SK-N-SH (cell line): Measurements from ENCODE around the gene ZNF496. TPM values are rescaled to one million over a fixed set of nuclear protein-coding genes. Genes with fewer than 3 reads are reported as not detected.
"Not testable (repeated sequence)": the region's sequence is repeated elsewhere in the genome, so short reads cannot be mapped to it uniquely, and the experiment has no call there.

Source experiments
- CTCF ChIA-PET: fragments of 300-600, 350-600 bp; formaldehyde crosslinking; extraction: SDS; loops from one replicate; lab custom pipeline; 2021; lab: Yijun Ruan, JAX
- POLR2A ChIA-PET: fragments of 350-600 bp; sonication (Branson Sonifier 250); formaldehyde crosslinking; extraction: SDS; loops from one replicate; lab custom pipeline; 2020; ENCODE audit warnings: antibody characterized with exemption, inconsistent platforms; lab: Yijun Ruan, JAX
- DNase-seq: peaks from one replicate; pipeline ENCODE4 v3.0.0; 2012
- H2AFZ ChIP-seq: fragments of 200-600 bp; sonication (generic); 2 replicates; pipeline ENCODE4 v1.8.1; 2016; ENCODE audit warnings: antibody characterized with exemption, mild to moderate bottlenecking, low read depth
- H3F3A ChIP-seq: fragments of 200-600 bp; sonication (generic); replicated peaks from 2 replicates; pipeline ENCODE3; 2016; ENCODE audit warnings: antibody characterized with exemption, mild to moderate bottlenecking; ENCODE audit not compliant: insufficient read depth
- H3K27ac ChIP-seq, 2 experiments: fragments of 200-500 bp in 1 of 2; fragments of 200-600 bp in 1 of 2; sonication (Bioruptor generic) in 1 of 2; sonication (generic), shearing (Covaris generic) in 1 of 2; 2 replicates each; pipeline versions ENCODE4 v1.5.1 to v1.6.1; 2014 to 2016; ENCODE audit warnings: low read depth in 2 of 2, inconsistent platforms in 1 of 2, low read length in 1 of 2, mild to moderate bottlenecking in 1 of 2, mixed read lengths in 1 of 2
- H3K27me3 ChIP-seq: fragments of 200-600 bp; sonication (generic), shearing (Covaris generic); 2 replicates; pipeline ENCODE4 v1.6.1; 2016; ENCODE audit warnings: mixed run types; ENCODE audit not compliant: insufficient read depth
- H3K36me3 ChIP-seq, 2 experiments: fragments of 200-500 bp in 1 of 2; fragments of 200-600 bp in 1 of 2; sonication (Bioruptor generic) in 1 of 2; sonication (generic) in 1 of 2; replicated peaks in 1 of 2; 2 replicates each; pipeline versions ENCODE3 to v1.5.1; 2014 to 2016; ENCODE audit warnings: low read length in 1 of 2, mild to moderate bottlenecking in 1 of 2; ENCODE audit not compliant: insufficient read depth in 2 of 2, control insufficient read depth in 1 of 2
- H3K4me1 ChIP-seq, 2 experiments: fragments of 200-500 bp in 1 of 2; fragments of 200-600 bp in 1 of 2; sonication (Bioruptor generic) in 1 of 2; sonication (generic), shearing (Covaris generic) in 1 of 2; 2 replicates each; pipeline versions ENCODE4 v1.5.1 to v1.6.1; 2014 to 2016; ENCODE audit warnings: low read depth in 1 of 2, low read length in 1 of 2, mixed run types in 1 of 2; ENCODE audit not compliant: insufficient read depth in 2 of 2, control insufficient read depth in 1 of 2
- H3K4me2 ChIP-seq: fragments of 200-600 bp; sonication (generic), shearing (Covaris generic); 2 replicates; pipeline ENCODE4 v1.6.1; 2017; ENCODE audit warnings: mixed run types
- H3K4me3 ChIP-seq, 2 experiments: fragments of 200-500 bp in 1 of 2; fragments of 200-600 bp in 1 of 2; sonication (Bioruptor generic) in 1 of 2; sonication (generic), shearing (Covaris generic) in 1 of 2; 2 replicates each; pipeline versions ENCODE4 v1.5.1 to v1.8.1; 2014 to 2016; ENCODE audit warnings: low read depth in 2 of 2, inconsistent platforms in 1 of 2, low read length in 1 of 2, mild to moderate bottlenecking in 1 of 2, mixed read lengths in 1 of 2, moderate library complexity in 1 of 2
- H3K79me2 ChIP-seq: fragments of 200-600 bp; sonication (generic); 2 replicates; pipeline ENCODE4 v1.8.1; 2017; ENCODE audit warnings: mild to moderate bottlenecking; ENCODE audit not compliant: insufficient read depth
- H3K9ac ChIP-seq: fragments of 200-600 bp; sonication (generic); 2 replicates; pipeline ENCODE4 v1.6.1; 2017; ENCODE audit warnings: mixed run types
- H3K9me2 ChIP-seq: fragments of 200-600 bp; sonication (generic); 2 replicates; pipeline ENCODE4 v1.6.1; 2017; ENCODE audit warnings: mixed run types
- H3K9me3 ChIP-seq: fragments of 200-600 bp; sonication (generic); 2 replicates; pipeline ENCODE4 v1.6.1; 2017; ENCODE audit warnings: mixed run types, mild to moderate bottlenecking, moderate library complexity
- H4K20me1 ChIP-seq: fragments of 200-600 bp; sonication (generic); 2 replicates; pipeline ENCODE4 v1.6.1; 2017; ENCODE audit warnings: mild to moderate bottlenecking, mixed run types; ENCODE audit not compliant: insufficient read depth
- CHD2 ChIP-seq: fragments of 150-350 bp; IDR thresholded peaks from 2 replicates; pipeline ENCODE4 v1.6.1; 2018; ENCODE audit warnings: low read length; ENCODE audit not compliant: partially characterized antibody
- FOXJ3 ChIP-seq: sonication (generic); formaldehyde crosslinking; IDR thresholded peaks from 2 replicates; pipeline ENCODE4 v1.5.1; 2020; ENCODE audit warnings: mild to moderate bottlenecking, missing genetic modification reagents
- GABPA ChIP-seq: IDR thresholded peaks from 2 replicates; pipeline ENCODE4 v1.4.0; 2012; ENCODE audit warnings: low read depth, mild to moderate bottlenecking
- PBX3 ChIP-seq: IDR thresholded peaks from 2 replicates; pipeline ENCODE4; 2012
- RCOR1 ChIP-seq: fragments of 150-350 bp; IDR thresholded peaks from 2 replicates; pipeline ENCODE4 v1.6.1; 2017; ENCODE audit warnings: antibody characterized with exemption, low read length
- SIN3A ChIP-seq: IDR thresholded peaks from 2 replicates; pipeline ENCODE4 v1.6.1; 2012; ENCODE audit warnings: low read depth, mild to moderate bottlenecking, low read length, moderate library complexity, borderline replicate concordance
- TAF1 ChIP-seq: IDR thresholded peaks from 2 replicates; pipeline ENCODE4 v1.6.1; 2012; ENCODE audit warnings: low read depth, mild to moderate bottlenecking, low read length, moderate library complexity, borderline replicate concordance
- TCF12 ChIP-seq: IDR thresholded peaks from 2 replicates; pipeline ENCODE4 v1.4.0; 2012
- YY1 ChIP-seq: IDR thresholded peaks from 2 replicates; pipeline ENCODE4 v1.4.0; 2012; ENCODE audit warnings: low read depth, mild to moderate bottlenecking
- ZBTB33 ChIP-seq: IDR thresholded peaks from 2 replicates; pipeline ENCODE4 v1.4.0; 2012; ENCODE audit warnings: low read depth, borderline replicate concordance
- WGBS: methylation state at CpG from one replicate; pipeline ENCODE4 v1.1.6; 2017; ENCODE audit warnings: low lambda C conversion rate; 5-methylcytosine and 5-hydroxymethylcytosine counted together
- polyA plus RNA-seq, 3 experiments: library from polyadenylated mRNA; depleted of rRNA; stranded (reverse); fragments of >200 nt; gene quantifications; 2 replicates each; pipeline ENCODE4 v1.2.3, GENCODE V29; 2012
- TF ChIP-seq, protein P1 (sequence below): IDR thresholded peaks from 2 replicates; pipeline ENCODE4 v1.6.1; 2012; ENCODE audit warnings: mild to moderate bottlenecking, low read depth, low read length, moderate library complexity
- TF ChIP-seq, protein P2 (sequence below): fragments of 200-600 bp; sonication (generic); IDR thresholded peaks from 2 replicates; pipeline ENCODE4 v1.6.1; 2017; ENCODE audit warnings: antibody characterized with exemption, mild to moderate bottlenecking, moderate library complexity

The ZNF496 gene
- polyA plus RNA-seq, 1 of the 3 experiments (the other 2 are of a cell fraction), result 23.2 TPM

DNA sequence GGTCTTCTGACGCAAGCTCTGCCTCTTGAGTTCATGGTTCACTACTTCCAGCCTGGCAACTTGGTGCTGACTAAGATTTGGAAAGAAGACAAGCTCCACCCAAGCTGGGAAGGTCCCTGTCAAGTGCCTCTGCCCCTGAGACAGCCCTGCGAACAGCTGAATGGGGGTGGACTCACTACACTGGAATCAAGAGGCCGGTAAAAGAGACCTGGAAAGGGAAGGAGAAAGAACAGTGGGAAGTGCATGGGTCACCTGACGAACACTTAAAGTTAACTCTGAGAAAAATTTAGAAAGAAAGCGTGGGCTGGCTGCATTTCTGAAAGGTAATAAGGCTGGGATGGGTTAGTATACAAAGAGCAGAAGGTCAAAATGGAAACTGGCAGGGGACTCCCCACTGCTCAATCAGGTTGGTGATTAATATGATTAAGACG lies 26.1 kb upstream of the ZNF496 start:
- Histone ChIP-seq H4K20me1 (no peaks in the 10 kb centered on the region), H3K27me3 (no peaks in the 10 kb centered on the region), H2AFZ (no peak overlapping the region), H3K9ac (no peak overlapping the region), H3K4me3 (no peak overlapping the region), H3K4me1 (no peaks in the 10 kb centered on the region), H3F3A (no peaks in the 10 kb centered on the region), H3K9me3 (no peaks in the 10 kb centered on the region), H3K79me2 (no peaks in the 10 kb centered on the region), H3K9me2 (no peaks in the 10 kb centered on the region), H3K36me3 (peaks cover 0 to 2% of the 10 kb centered on the region in 2 experiments), H3K27ac (no peak overlapping the region), H3K4me2 (no peak overlapping the region)
- 67% methylated on average over 6 of the region's 6 CpGs for WGBS
- ChIA-PET POLR2A (no interaction called here), CTCF (interaction anchor here (2.1 kb wide), 1 partner anchor 15 kb away, joined by 8 read pairs; no protein-coding TSS in a partner anchor)
- no peak for DNase-seq
- TF ChIP-seq PBX3, result no peak
- TF ChIP-seq, all 33 proteins: peak for 0

DNA sequence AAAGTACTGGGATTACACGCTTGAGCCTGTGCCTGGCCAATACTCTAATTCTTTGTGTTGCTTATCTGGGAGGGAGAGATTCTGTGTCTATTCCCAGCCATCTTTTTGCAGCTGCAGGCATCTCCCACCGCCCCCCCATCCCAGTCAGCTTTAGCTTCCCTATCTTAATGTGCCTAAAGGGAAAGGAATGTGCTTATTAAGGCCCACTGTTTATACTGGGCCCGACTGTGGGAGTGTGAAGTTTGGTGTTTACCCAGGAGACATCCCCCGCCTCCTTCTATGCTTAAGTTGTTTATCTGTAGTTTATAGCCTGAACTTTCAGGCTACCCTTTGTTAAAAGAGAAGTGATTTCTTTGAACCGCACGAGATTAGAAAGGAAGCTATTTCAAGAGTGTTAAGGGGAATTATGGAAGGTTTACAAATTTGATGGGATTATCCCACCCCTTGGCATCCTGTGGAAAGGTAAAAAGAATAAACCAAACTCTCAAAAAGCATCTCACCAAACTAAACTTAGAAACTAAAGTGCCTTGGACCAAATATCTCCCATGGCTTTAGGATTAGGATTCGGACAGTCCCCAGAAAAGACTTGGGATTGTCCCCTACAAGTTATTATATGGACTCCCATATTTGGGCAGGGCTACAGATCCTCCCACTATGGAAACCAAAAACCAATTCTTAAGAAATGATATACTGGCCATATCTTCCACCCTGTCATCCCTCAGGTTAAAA lies 25.5 kb upstream of the ZNF496 start:
- 76% methylated on average over 7 of the region's 7 CpGs for WGBS
- H3K4me1 ChIP-seq, result no peaks in the 10 kb centered on the region
- no peak for TF ChIP-seq TCF12
- TF ChIP-seq ZBTB33, result no peak
- TF ChIP-seq YY1, result no peak
- TF ChIP-seq, protein P1, sequence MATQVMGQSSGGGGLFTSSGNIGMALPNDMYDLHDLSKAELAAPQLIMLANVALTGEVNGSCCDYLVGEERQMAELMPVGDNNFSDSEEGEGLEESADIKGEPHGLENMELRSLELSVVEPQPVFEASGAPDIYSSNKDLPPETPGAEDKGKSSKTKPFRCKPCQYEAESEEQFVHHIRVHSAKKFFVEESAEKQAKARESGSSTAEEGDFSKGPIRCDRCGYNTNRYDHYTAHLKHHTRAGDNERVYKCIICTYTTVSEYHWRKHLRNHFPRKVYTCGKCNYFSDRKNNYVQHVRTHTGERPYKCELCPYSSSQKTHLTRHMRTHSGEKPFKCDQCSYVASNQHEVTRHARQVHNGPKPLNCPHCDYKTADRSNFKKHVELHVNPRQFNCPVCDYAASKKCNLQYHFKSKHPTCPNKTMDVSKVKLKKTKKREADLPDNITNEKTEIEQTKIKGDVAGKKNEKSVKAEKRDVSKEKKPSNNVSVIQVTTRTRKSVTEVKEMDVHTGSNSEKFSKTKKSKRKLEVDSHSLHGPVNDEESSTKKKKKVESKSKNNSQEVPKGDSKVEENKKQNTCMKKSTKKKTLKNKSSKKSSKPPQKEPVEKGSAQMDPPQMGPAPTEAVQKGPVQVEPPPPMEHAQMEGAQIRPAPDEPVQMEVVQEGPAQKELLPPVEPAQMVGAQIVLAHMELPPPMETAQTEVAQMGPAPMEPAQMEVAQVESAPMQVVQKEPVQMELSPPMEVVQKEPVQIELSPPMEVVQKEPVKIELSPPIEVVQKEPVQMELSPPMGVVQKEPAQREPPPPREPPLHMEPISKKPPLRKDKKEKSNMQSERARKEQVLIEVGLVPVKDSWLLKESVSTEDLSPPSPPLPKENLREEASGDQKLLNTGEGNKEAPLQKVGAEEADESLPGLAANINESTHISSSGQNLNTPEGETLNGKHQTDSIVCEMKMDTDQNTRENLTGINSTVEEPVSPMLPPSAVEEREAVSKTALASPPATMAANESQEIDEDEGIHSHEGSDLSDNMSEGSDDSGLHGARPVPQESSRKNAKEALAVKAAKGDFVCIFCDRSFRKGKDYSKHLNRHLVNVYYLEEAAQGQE, result no peak
- no peak for TF ChIP-seq FOXJ3
- TF ChIP-seq RCOR1, result no peak
- TF ChIP-seq GABPA, result no peak
- TF ChIP-seq, protein P2, sequence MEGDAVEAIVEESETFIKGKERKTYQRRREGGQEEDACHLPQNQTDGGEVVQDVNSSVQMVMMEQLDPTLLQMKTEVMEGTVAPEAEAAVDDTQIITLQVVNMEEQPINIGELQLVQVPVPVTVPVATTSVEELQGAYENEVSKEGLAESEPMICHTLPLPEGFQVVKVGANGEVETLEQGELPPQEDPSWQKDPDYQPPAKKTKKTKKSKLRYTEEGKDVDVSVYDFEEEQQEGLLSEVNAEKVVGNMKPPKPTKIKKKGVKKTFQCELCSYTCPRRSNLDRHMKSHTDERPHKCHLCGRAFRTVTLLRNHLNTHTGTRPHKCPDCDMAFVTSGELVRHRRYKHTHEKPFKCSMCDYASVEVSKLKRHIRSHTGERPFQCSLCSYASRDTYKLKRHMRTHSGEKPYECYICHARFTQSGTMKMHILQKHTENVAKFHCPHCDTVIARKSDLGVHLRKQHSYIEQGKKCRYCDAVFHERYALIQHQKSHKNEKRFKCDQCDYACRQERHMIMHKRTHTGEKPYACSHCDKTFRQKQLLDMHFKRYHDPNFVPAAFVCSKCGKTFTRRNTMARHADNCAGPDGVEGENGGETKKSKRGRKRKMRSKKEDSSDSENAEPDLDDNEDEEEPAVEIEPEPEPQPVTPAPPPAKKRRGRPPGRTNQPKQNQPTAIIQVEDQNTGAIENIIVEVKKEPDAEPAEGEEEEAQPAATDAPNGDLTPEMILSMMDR, result no peak
- no peak for TF ChIP-seq CHD2
- TF ChIP-seq SIN3A, result no peak
- no peak for TF ChIP-seq TAF1
- no peak overlapping the region for H3K4me3 ChIP-seq
- H3K9me3 ChIP-seq, result no peaks in the 10 kb centered on the region
- H4K20me1 ChIP-seq, result no peaks in the 10 kb centered on the region
- ChIA-PET CTCF (interaction anchor here (2.1 kb wide), 1 partner anchor 16 kb away, joined by 8 read pairs; no protein-coding TSS in a partner anchor), POLR2A (no interaction called here)
- no peaks in the 10 kb centered on the region for H3K27me3 ChIP-seq
- H3K27ac ChIP-seq, result no peak overlapping the region
- H3K9me2 ChIP-seq, result no peaks in the 10 kb centered on the region
- peaks cover 0 to 2% of the 10 kb centered on the region in 2 experiments for H3K36me3 ChIP-seq
- no peak overlapping the region for H3K9ac ChIP-seq
- no peaks in the 10 kb centered on the region for H3K79me2 ChIP-seq
- H3K4me2 ChIP-seq, result no peak overlapping the region
- H2AFZ ChIP-seq, result no peak overlapping the region
- no peak for DNase-seq
- no peaks in the 10 kb centered on the region for H3F3A ChIP-seq

- CTCF ChIA-PET, result interaction anchor here (1.2 kb wide), 1 partner anchor 17 kb away, joined by 6 read pairs; no protein-coding TSS in a partner anchor
- POLR2A ChIA-PET, result interaction anchor here (0.6 kb wide), 1 partner anchor 24 kb away, joined by 3 read pairs; no protein-coding TSS in a partner anchor
- H3K9me3 ChIP-seq, H3F3A ChIP-seq, H3K36me3 ChIP-seq, H3K9me2 ChIP-seq, H3K4me2 ChIP-seq, H3K9ac ChIP-seq, H3K27me3 ChIP-seq, H4K20me1 ChIP-seq, H3K27ac ChIP-seq, H2AFZ ChIP-seq, H3K79me2 ChIP-seq, DNase-seq, H3K4me3 ChIP-seq, H3K4me1 ChIP-seq: not testable (repeated sequence)
- WGBS, result 92% methylated on average over 1 of the region's 1 CpG
Observed at GRCh38 chr1:247355160-247355559, 23.5 kb upstream of the ZNF496 start.
